Measurements from ENCODE around the gene PACRG.

GRCh38 chr6:163333701-163334663, 606.2 kb downstream of the PACRG start:
- no peak for TF ChIP-seq POLR2A (IDR thresholded peaks at IDR 0.05)
- no peak for TF ChIP-seq CTCF (IDR thresholded peaks at IDR 0.05)
